ENCODE measurements around the gene SMIM24.

SMIM24 gene

DNA sequence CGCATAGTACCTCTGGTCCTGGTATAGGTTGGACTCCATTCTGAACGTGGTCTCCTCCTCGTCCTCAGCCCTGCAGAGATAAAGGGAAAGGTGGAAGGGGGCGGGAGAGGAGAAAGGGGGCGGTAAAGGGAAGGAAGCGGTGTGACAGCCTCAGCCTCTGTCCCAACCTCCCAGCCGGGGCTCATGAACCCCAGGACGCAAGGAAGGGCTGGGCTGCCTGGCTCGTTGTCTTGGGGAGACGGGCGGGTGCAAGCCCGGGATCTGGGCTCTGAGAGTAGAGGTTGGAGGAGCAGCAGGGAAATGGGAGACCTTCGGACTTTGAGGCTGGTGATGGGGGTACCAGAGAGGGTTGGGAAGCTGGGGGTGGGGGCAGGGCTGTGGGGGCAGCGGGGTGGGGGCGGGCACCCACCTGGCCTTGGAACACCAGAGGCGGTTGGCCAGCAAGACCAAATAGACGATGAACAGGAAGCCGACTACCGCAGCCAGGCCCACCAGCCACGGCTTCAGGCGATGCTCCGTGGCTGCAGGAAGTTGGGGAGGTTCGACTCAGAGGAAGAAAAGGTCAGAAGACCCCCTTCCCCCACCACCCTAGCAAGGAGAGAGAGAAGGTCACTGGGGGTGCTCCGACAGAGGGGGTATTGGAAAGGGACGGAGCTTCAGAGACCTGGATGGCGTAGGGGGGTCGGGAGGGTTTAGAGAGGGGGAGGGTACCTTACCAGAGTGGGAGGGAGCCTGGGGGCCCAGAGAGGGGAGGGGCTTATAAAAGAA is 1.7 kb downstream of the SMIM24 start:
- Histone ChIP-seq H3K4me1 (ENCODE audit: insufficient read depth, low read length) (peaks cover 31% of the 10 kb centered on the region), H3K9ac (ENCODE audit: low read depth, low read length) (peak overlapping the region; percentile 65), H3K4me2 (ENCODE audit: insufficient read depth, low read length) (peak overlapping the region; percentile 68), H3K36me3 (ENCODE audit: insufficient read depth, low read length) (no peaks in the 10 kb centered on the region; the same call in 1 of the 2 replicates), H3K9me3 (ENCODE audit: insufficient read depth, low read length, severe bottlenecking) (no peaks in the 10 kb centered on the region), H3K79me2 (ENCODE audit: insufficient read depth, low read length) (no peaks in the 10 kb centered on the region), H3K27me3 (ENCODE audit: insufficient read depth, low read length, poor library complexity) (no peaks in the 10 kb centered on the region), H3K27ac (ENCODE audit: low read length) (peak overlapping the region; percentile 90), H3K4me3 (ENCODE audit: low read depth in 1 of 2, low read length in 2 of 2) (peak overlapping the region; percentile 16 to 59; a peak in 3 of 4 replicates), H2AFZ (ENCODE audit: low read depth, low read length) (peak overlapping the region; percentile 59), H4K20me1 (ENCODE audit: insufficient read depth, low read length) (no peaks in the 10 kb centered on the region)
- peak; percentile 87 for DNase-seq
- no peak for TF ChIP-seq EZH2 (IDR thresholded peaks at IDR 0.05; ENCODE audit: borderline replicate concordance, low read depth, low read length, severe bottlenecking)
- TF ChIP-seq, protein P1, sequence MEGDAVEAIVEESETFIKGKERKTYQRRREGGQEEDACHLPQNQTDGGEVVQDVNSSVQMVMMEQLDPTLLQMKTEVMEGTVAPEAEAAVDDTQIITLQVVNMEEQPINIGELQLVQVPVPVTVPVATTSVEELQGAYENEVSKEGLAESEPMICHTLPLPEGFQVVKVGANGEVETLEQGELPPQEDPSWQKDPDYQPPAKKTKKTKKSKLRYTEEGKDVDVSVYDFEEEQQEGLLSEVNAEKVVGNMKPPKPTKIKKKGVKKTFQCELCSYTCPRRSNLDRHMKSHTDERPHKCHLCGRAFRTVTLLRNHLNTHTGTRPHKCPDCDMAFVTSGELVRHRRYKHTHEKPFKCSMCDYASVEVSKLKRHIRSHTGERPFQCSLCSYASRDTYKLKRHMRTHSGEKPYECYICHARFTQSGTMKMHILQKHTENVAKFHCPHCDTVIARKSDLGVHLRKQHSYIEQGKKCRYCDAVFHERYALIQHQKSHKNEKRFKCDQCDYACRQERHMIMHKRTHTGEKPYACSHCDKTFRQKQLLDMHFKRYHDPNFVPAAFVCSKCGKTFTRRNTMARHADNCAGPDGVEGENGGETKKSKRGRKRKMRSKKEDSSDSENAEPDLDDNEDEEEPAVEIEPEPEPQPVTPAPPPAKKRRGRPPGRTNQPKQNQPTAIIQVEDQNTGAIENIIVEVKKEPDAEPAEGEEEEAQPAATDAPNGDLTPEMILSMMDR (IDR thresholded peaks at IDR 0.05; ENCODE audit: borderline replicate concordance, extremely low read depth, low read length, poor library complexity, severe bottlenecking) = peak; percentile 10
- ATAC-seq (ENCODE audit: insufficient read depth, low read depth) = peak; percentile 68

- Histone ChIP-seq H3K9me3 (ENCODE audit: insufficient read depth, low read length, severe bottlenecking) (no peaks in the 10 kb centered on the region), H3K27me3 (ENCODE audit: insufficient read depth, low read length, poor library complexity) (no peaks in the 10 kb centered on the region), H3K36me3 (ENCODE audit: insufficient read depth, low read length) (no peaks in the 10 kb centered on the region; the same call in 1 of the 2 replicates), H3K4me1 (ENCODE audit: insufficient read depth, low read length) (peaks cover 31% of the 10 kb centered on the region), H3K79me2 (ENCODE audit: insufficient read depth, low read length) (no peaks in the 10 kb centered on the region), H3K9ac (ENCODE audit: low read depth, low read length) (peak overlapping the region; percentile 65), H3K4me2 (ENCODE audit: insufficient read depth, low read length) (peak overlapping the region; percentile 68), H3K27ac (ENCODE audit: low read length) (peak overlapping the region; percentile 90), H2AFZ (ENCODE audit: low read depth, low read length) (0 out of 2 replicates have a peak overlapping the region, but pooled peaks have one; percentile 59), H4K20me1 (ENCODE audit: insufficient read depth, low read length) (no peaks in the 10 kb centered on the region), H3K4me3 (ENCODE audit: low read depth in 1 of 2, low read length in 2 of 2) (peak overlapping the region in 1 of 2 experiments; percentile 59; a peak in 2 of 4 replicates)
- TF ChIP-seq EZH2 (IDR thresholded peaks at IDR 0.05; ENCODE audit: borderline replicate concordance, low read depth, low read length, severe bottlenecking) = no peak
- TF ChIP-seq, protein P1 (IDR thresholded peaks at IDR 0.05; ENCODE audit: borderline replicate concordance, extremely low read depth, low read length, poor library complexity, severe bottlenecking) = no peak
- no peak for DNase-seq
- no peak for ATAC-seq (ENCODE audit: insufficient read depth, low read depth)
These were observed 2.4 kb downstream of the SMIM24 start for GRCh38 chr19:3477951-3478350.

- TF ChIP-seq, protein P1 (IDR thresholded peaks at IDR 0.05; ENCODE audit: borderline replicate concordance, extremely low read depth, low read length, poor library complexity, severe bottlenecking) = no peak
- no peak for TF ChIP-seq EZH2 (IDR thresholded peaks at IDR 0.05; ENCODE audit: borderline replicate concordance, low read depth, low read length, severe bottlenecking)
- H3K4me2 ChIP-seq (ENCODE audit: insufficient read depth, low read length) = peak overlapping the region; percentile 68; the same call in 1 of the 2 replicates
- H3K27me3 ChIP-seq (ENCODE audit: insufficient read depth, low read length, poor library complexity) = no peaks in the 10 kb centered on the region
- H3K9ac ChIP-seq (ENCODE audit: low read depth, low read length) = no peak overlapping the region
- DNase-seq (no peak), ATAC-seq (ENCODE audit: insufficient read depth, low read depth) (no peak)
- peak overlapping the region; percentile 90 for H3K27ac ChIP-seq (ENCODE audit: low read length)
- no peaks in the 10 kb centered on the region for H3K79me2 ChIP-seq (ENCODE audit: insufficient read depth, low read length)
- H3K36me3 ChIP-seq (ENCODE audit: insufficient read depth, low read length) = no peaks in the 10 kb centered on the region; the same call in 1 of the 2 replicates
- H3K9me3 ChIP-seq (ENCODE audit: insufficient read depth, low read length, severe bottlenecking) = no peaks in the 10 kb centered on the region
- H3K4me1 ChIP-seq (ENCODE audit: insufficient read depth, low read length) = peaks cover 31% of the 10 kb centered on the region
- H2AFZ ChIP-seq (ENCODE audit: low read depth, low read length) = no peak overlapping the region
- H4K20me1 ChIP-seq (ENCODE audit: insufficient read depth, low read length) = no peaks in the 10 kb centered on the region
- no peak overlapping the region; a peak in 1 of 4 replicates for H3K4me3 ChIP-seq (ENCODE audit: low read depth in 1 of 2, low read length in 2 of 2)
These were observed 2.8 kb downstream of the SMIM24 start for GRCh38 chr19:3477506-3477905.
